KBM-7 (cell line): ENCODE results near the gene TSC1.

Source experiments
- DNase-seq: peaks from one replicate; pipeline ENCODE4 v3.0.0-alpha.2; 2015
- in situ Hi-C: fragments of 300-500 bp; cut with MboI; formaldehyde crosslinking; loops from 2 replicates; pipeline ENCODE4 v1.14.3; 2020; ENCODE audit warnings: low sequenced_read_pairs, low pct_unique_long_range_greater_than_20kb, mixed read lengths

Gene TSC1

GRCh38 chr9:132878695-132879456 lies 65.5 kb downstream of the TSC1 start, which contains the start of gene SPACA9:
TSS of gene SPACA9 (plus strand) at chr9:132878898. CDS start at chr9:132883948, 5,050 bp downstream.
- in situ Hi-C loops, result no loop called here
- no peak for DNase-seq

GRCh38 chr9:132877824-132878694 lies 66.4 kb downstream of the TSC1 start, which contains the start of gene AK8:
TSS of gene AK8 (minus strand) at chr9:132878284. CDS start at chr9:132878255, 29 bp downstream.
- peak; percentile 65 for DNase-seq
- in situ Hi-C loops, result no loop called here

GRCh38 chr9:132877458-132877823 lies 67.0 kb downstream of the TSC1 start:
- in situ Hi-C loops, result no loop called here
- no peak for DNase-seq

- DNase-seq, result no peak
Observed at GRCh38 chr9:132876849-132877248, 67.6 kb downstream of the TSC1 start.

GRCh38 chr9:132875159-132875558 lies 69.3 kb downstream of the TSC1 start:
- DNase-seq, result no peak
- in situ Hi-C loops, result no loop called here

More at GRCh38 chr9:132876849-132877248, 67.6 kb downstream of the TSC1 start:
- in situ Hi-C loops, result no loop called here

- no peak for DNase-seq
- in situ Hi-C loops, result no loop called here
Observed at GRCh38 chr9:132873403-132873802, 71.0 kb downstream of the TSC1 start.

- in situ Hi-C loops, result no loop called here
- no peak for DNase-seq
Observed at GRCh38 chr9:132869266-132869665, 75.2 kb downstream of the TSC1 start.

- in situ Hi-C loops, result no loop called here
Observed at GRCh38 chr9:132866898-132867297, 77.5 kb downstream of the TSC1 start.

GRCh38 chr9:132864691-132865090 lies 79.7 kb downstream of the TSC1 start:
- DNase-seq, result no peak
- in situ Hi-C loops, result no loop called here

More at GRCh38 chr9:132866898-132867297, 77.5 kb downstream of the TSC1 start:
- DNase-seq, result no peak

- in situ Hi-C loops, result no loop called here
- DNase-seq, result no peak
Observed at GRCh38 chr9:132864277-132864676, 80.1 kb downstream of the TSC1 start.

GRCh38 chr9:132863096-132863495 lies 81.3 kb downstream of the TSC1 start:
- DNase-seq, result no peak

GRCh38 chr9:132862533-132862932 lies 81.9 kb downstream of the TSC1 start:
- in situ Hi-C loops, result no loop called here
- no peak for DNase-seq

More at GRCh38 chr9:132863096-132863495, 81.3 kb downstream of the TSC1 start:
- in situ Hi-C loops, result no loop called here

- in situ Hi-C loops, result no loop called here
- DNase-seq, result no peak
Observed at GRCh38 chr9:132861666-132862065, 82.8 kb downstream of the TSC1 start.

GRCh38 chr9:132858751-132859150 lies 85.7 kb downstream of the TSC1 start:
- in situ Hi-C loops, result no loop called here
- no peak for DNase-seq

GRCh38 chr9:132857616-132858342 lies 86.6 kb downstream of the TSC1 start:
- in situ Hi-C loops, result no loop called here
- DNase-seq, result no peak

- in situ Hi-C loops, result no loop called here
- DNase-seq, result no peak
Observed at GRCh38 chr9:132857031-132857430, 87.4 kb downstream of the TSC1 start.

GRCh38 chr9:132855904-132856303 lies 88.5 kb downstream of the TSC1 start:
- DNase-seq, result no peak
- in situ Hi-C loops, result no loop called here

- in situ Hi-C loops, result no loop called here
- no peak for DNase-seq
Observed at GRCh38 chr9:132854832-132855231, 89.6 kb downstream of the TSC1 start.

- in situ Hi-C loops, result no loop called here
- no peak for DNase-seq
Observed at GRCh38 chr9:132853482-132853881, 90.9 kb downstream of the TSC1 start.
